ENCODE results near the gene LAMTOR3. TPM values are rescaled to one million over a fixed set of nuclear protein-coding genes. Genes with fewer than 3 reads are reported as not detected.

The LAMTOR3 gene
- total RNA-seq, 5 donors from 2014 or later (not counting 1 experiment from before 2014, with no cell fraction given) = 17.5 to 25.0 (median 19.4) TPM

DNA sequence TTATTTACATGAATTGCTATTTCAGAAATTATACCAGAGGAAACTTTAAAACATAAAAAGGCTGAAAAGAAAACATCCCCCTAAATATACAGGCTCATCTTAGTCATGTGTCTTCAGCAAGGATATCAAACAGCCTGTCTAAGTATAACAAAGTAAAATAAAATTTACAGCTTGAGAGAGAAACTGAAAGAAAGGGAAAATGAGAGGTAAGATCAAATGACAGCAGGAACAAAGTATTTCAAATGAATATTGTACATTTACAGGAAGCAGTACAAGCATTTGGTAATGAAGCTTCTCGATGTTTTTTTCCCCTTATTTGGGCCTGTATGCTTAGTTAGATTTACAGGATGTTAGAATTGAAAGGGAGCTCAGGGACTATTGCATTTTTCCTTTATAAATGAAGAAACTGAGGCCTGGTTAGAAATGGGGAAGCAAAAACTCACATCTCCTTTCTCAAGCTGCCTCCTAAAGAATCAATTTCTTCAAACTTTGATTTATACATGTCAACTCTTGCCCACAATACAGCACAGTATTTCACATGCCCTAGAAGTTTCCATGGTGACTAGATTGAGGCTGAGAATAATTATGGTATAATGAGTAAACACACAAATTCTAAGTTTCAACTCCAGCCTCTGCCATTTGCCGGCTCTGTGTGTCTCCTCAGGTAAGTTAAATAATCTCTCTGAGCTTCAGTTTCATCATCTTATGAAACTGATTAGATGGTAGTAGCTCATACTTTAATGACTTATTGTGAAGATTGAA, 48.3 kb downstream of the LAMTOR3 start:
- Histone ChIP-seq H3K36me3 (ENCODE audit: control insufficient read depth in 2 of 2, extremely low read depth in 1 of 2, insufficient read depth in 1 of 2, low read length in 1 of 2) (no peaks in the 10 kb centered on the region), H3K4me3 (ENCODE audit: control insufficient read depth in 1 of 2, extremely low read depth in 1 of 2, low read length in 1 of 2) (no peak overlapping the region), H3K27ac (ENCODE audit: low read length) (peak overlapping the region; percentile 62), H3K4me1 (ENCODE audit: control insufficient read depth in 1 of 2, extremely low read depth in 1 of 2, insufficient read depth in 2 of 2, low read length in 2 of 2) (peaks cover 25 to 28% of the 10 kb centered on the region in 2 experiments), H3K9me3 (no peaks in the 10 kb centered on the region), H3K27me3 (replicated peaks in 1 of 2; ENCODE audit: control insufficient read depth in 2 of 2, extremely low read depth in 1 of 2, insufficient read depth in 2 of 2, low read length in 1 of 2) (no peaks in the 10 kb centered on the region)
- Mint-ChIP-seq H3K27me3 (no peaks in the 10 kb centered on the region), H3K27ac (peak overlapping the region; percentile 94 to 96), H3K4me3 (peak overlapping the region; percentile 35 to 56 (median 51)), H3K9me3 (no peaks in the 10 kb centered on the region), H3K4me1 (peaks cover 40 to 60% (median 44%) of the 10 kb centered on the region in 3 donors), H3K36me3 (peaks cover 32% of the 10 kb centered on the region)
- DNase-seq = peak in 2 of 35 experiments; percentile 4 to 33
- ChIA-PET CTCF (interaction anchor here (0.7 to 2.6 kb wide), 5 partner anchors 14 to 37 kb away, joined by 3 to 12 read pairs (median 4); partner anchors contain the start of gene DAPP1 (in 1 of the 2)), POLR2A (interaction anchor here (0.5 to 1.1 kb wide), 3 partner anchors 10 to 30 kb away, joined by 3 to 6 read pairs (median 3); partner anchors contain the start of gene DAPP1 (in 1 of the 2))
- ATAC-seq (replicated peaks in 1 of 4) = peak; percentile 54 to 83 (median 66)
- WGBS (ENCODE audit: insufficient coverage) = no CpG with 5 or more reads among the region's 2 CpGs

GRCh38 chr4:99845179-99845578, 49.0 kb downstream of the LAMTOR3 start:
- ATAC-seq (replicated peaks in 1 of 4) = no peak
- Histone ChIP-seq H3K27ac (ENCODE audit: low read length) (peak overlapping the region; percentile 62), H3K27me3 (replicated peaks in 1 of 2; ENCODE audit: control insufficient read depth in 2 of 2, extremely low read depth in 1 of 2, insufficient read depth in 2 of 2, low read length in 1 of 2) (no peaks in the 10 kb centered on the region), H3K9me3 (no peaks in the 10 kb centered on the region), H3K4me1 (ENCODE audit: control insufficient read depth in 1 of 2, extremely low read depth in 1 of 2, insufficient read depth in 2 of 2, low read length in 2 of 2) (peaks cover 23 to 28% of the 10 kb centered on the region in 2 experiments), H3K36me3 (ENCODE audit: control insufficient read depth in 2 of 2, extremely low read depth in 1 of 2, insufficient read depth in 1 of 2, low read length in 1 of 2) (no peaks in the 10 kb centered on the region), H3K4me3 (ENCODE audit: control insufficient read depth in 1 of 2, extremely low read depth in 1 of 2, low read length in 1 of 2) (no peak overlapping the region)
- no peaks in the 10 kb centered on the region for H3K9me3 Mint-ChIP-seq
- CTCF ChIA-PET = interaction anchor here (0.8 to 2.6 kb wide), 4 partner anchors 15 to 37 kb away, joined by 3 to 12 read pairs (median 6); partner anchors contain the start of gene DAPP1 (in 1 of the 2)
- H3K27me3 Mint-ChIP-seq = no peaks in the 10 kb centered on the region
- H3K4me1 Mint-ChIP-seq = peaks cover 40 to 58% (median 42%) of the 10 kb centered on the region in 3 donors
- POLR2A ChIA-PET = interaction anchor here in 1 of 2 donors (1.1 kb wide), 1 partner anchor 29 kb away, joined by 6 read pairs; the partner anchor contains the start of gene DAPP1
- H3K27ac Mint-ChIP-seq = peak overlapping the region; percentile 94 to 96
- peaks cover 36% of the 10 kb centered on the region for H3K36me3 Mint-ChIP-seq
- WGBS (ENCODE audit: insufficient coverage) = no CpG with 5 or more reads among the region's 1 CpG
- peak overlapping the region in 1 of 3 donors; percentile 56 for H3K4me3 Mint-ChIP-seq
- DNase-seq = no peak

- Mint-ChIP-seq H3K9me3 (no peaks in the 10 kb centered on the region), H3K4me1 (peaks cover 40 to 53% (median 42%) of the 10 kb centered on the region in 3 donors), H3K27me3 (no peaks in the 10 kb centered on the region), H3K27ac (peak overlapping the region; percentile 5 to 80), H3K36me3 (peaks cover 33% of the 10 kb centered on the region), H3K4me3 (no peak overlapping the region)
- no peaks in the 10 kb centered on the region for H3K27me3 ChIP-seq (replicated peaks in 1 of 2; ENCODE audit: control insufficient read depth in 2 of 2, extremely low read depth in 1 of 2, insufficient read depth in 2 of 2, low read length in 1 of 2)
- H3K4me1 ChIP-seq (ENCODE audit: control insufficient read depth in 1 of 2, extremely low read depth in 1 of 2, insufficient read depth in 2 of 2, low read length in 2 of 2) = peaks cover 23 to 28% of the 10 kb centered on the region in 2 experiments
- no peak overlapping the region for H3K4me3 ChIP-seq (ENCODE audit: control insufficient read depth in 1 of 2, extremely low read depth in 1 of 2, low read length in 1 of 2)
- DNase-seq (no peak), ATAC-seq (replicated peaks in 1 of 4) (no peak)
- 100% methylated on average over 3 of the region's 7 CpGs for WGBS (ENCODE audit: insufficient coverage)
- ChIA-PET POLR2A (interaction anchor here in 1 of 2 donors (0.6 kb wide), 1 partner anchor 1900 kb away, joined by 3 read pairs; no protein-coding TSS in a partner anchor), CTCF (no interaction called here)
- H3K9me3 ChIP-seq = no peaks in the 10 kb centered on the region
- H3K27ac ChIP-seq (ENCODE audit: low read length) = no peak overlapping the region
- peaks cover 0 to 4% of the 10 kb centered on the region in 2 donors for H3K36me3 ChIP-seq (ENCODE audit: control insufficient read depth in 2 of 2, extremely low read depth in 1 of 2, insufficient read depth in 1 of 2, low read length in 1 of 2)
These were observed 50.2 kb downstream of the LAMTOR3 start for GRCh38 chr4:99844048-99844447.

DNA sequence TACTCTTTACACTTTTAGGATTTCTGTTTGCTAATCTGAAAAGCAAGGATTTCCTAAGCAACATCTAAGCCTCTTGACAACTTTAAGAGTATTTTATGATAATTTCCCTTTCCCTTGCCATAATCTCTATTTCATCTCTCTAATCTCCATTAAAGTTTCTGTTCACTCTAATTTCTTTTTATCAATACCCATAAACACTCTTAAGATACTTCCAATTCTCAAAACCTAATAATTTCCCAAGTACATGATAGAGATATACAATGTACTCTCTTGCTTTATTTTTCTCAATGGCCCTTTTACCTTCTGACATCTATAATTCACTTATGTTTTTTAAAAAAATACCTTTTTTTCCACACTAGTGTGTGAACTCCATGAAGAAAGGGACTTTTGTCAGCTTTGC, 50.8 kb downstream of the LAMTOR3 start:
- Mint-ChIP-seq H3K9me3 (no peaks in the 10 kb centered on the region), H3K27me3 (no peaks in the 10 kb centered on the region), H3K27ac (peak overlapping the region; percentile 5 to 80), H3K4me3 (no peak overlapping the region), H3K36me3 (peaks cover 40% of the 10 kb centered on the region), H3K4me1 (peaks cover 35 to 46% (median 46%) of the 10 kb centered on the region in 3 donors)
- Histone ChIP-seq H3K36me3 (ENCODE audit: control insufficient read depth in 2 of 2, extremely low read depth in 1 of 2, insufficient read depth in 1 of 2, low read length in 1 of 2) (peaks cover 0 to 4% of the 10 kb centered on the region in 2 donors), H3K27me3 (replicated peaks in 1 of 2; ENCODE audit: control insufficient read depth in 2 of 2, extremely low read depth in 1 of 2, insufficient read depth in 2 of 2, low read length in 1 of 2) (no peaks in the 10 kb centered on the region), H3K27ac (ENCODE audit: low read length) (no peak overlapping the region), H3K4me1 (ENCODE audit: control insufficient read depth in 1 of 2, extremely low read depth in 1 of 2, insufficient read depth in 2 of 2, low read length in 2 of 2) (peaks cover 19 to 26% of the 10 kb centered on the region in 2 experiments), H3K9me3 (no peaks in the 10 kb centered on the region), H3K4me3 (ENCODE audit: control insufficient read depth in 1 of 2, extremely low read depth in 1 of 2, low read length in 1 of 2) (no peak overlapping the region)
- DNase-seq = no peak
- ATAC-seq (replicated peaks in 1 of 4) = no peak
- ChIA-PET CTCF (no interaction called here), POLR2A (no interaction called here)

- ATAC-seq (replicated peaks in 1 of 4) = no peak
- peaks cover 16 to 30% (median 25%) of the 10 kb centered on the region in 3 donors for H3K4me1 Mint-ChIP-seq
- DNase-seq = no peak
- Histone ChIP-seq H3K4me1 (ENCODE audit: control insufficient read depth in 1 of 2, extremely low read depth in 1 of 2, insufficient read depth in 2 of 2, low read length in 2 of 2) (peaks cover 9 to 12% of the 10 kb centered on the region in 2 experiments), H3K4me3 (ENCODE audit: control insufficient read depth in 1 of 2, extremely low read depth in 1 of 2, low read length in 1 of 2) (no peak overlapping the region), H3K27me3 (replicated peaks in 1 of 2; ENCODE audit: control insufficient read depth in 2 of 2, extremely low read depth in 1 of 2, insufficient read depth in 2 of 2, low read length in 1 of 2) (no peaks in the 10 kb centered on the region), H3K9me3 (no peaks in the 10 kb centered on the region), H3K27ac (ENCODE audit: low read length) (no peak overlapping the region), H3K36me3 (ENCODE audit: control insufficient read depth in 2 of 2, extremely low read depth in 1 of 2, insufficient read depth in 1 of 2, low read length in 1 of 2) (peaks cover 4 to 16% of the 10 kb centered on the region in 2 donors)
- no peaks in the 10 kb centered on the region for H3K9me3 Mint-ChIP-seq
- H3K27ac Mint-ChIP-seq = peak overlapping the region; percentile 8 to 56
- CTCF ChIA-PET = no interaction called here
- H3K36me3 Mint-ChIP-seq = peaks cover 51% of the 10 kb centered on the region
- no CpG with 5 or more reads among the region's 4 CpGs for WGBS (ENCODE audit: insufficient coverage)
- H3K27me3 Mint-ChIP-seq = no peaks in the 10 kb centered on the region
- H3K4me3 Mint-ChIP-seq = no peak overlapping the region
- POLR2A ChIA-PET = no interaction called here
These were observed 53.1 kb downstream of the LAMTOR3 start for GRCh38 chr4:99841129-99841528.

DNA sequence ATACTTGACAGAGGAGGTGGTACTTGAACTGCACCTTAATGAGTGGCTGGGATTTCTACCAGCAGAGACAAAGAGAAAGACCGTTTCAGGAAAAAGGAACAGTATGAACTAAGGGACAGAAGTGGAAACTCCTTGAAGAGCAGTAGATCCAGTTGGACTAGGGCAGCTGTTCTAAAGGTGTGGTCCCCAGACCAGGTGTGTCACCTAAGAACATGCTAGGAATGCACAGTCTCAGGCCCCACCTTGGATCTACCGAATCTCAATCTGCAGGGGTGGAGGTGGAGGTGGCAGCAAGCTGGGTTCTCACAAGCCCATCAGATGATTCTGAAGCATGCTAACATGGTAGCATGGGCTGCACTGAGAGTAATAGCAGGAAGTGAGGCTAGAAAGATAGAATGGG, 55.3 kb downstream of the LAMTOR3 start:
- ATAC-seq (replicated peaks in 1 of 4) (no peak), DNase-seq (no peak)
- no peaks in the 10 kb centered on the region for H3K9me3 Mint-ChIP-seq
- ChIA-PET CTCF (no interaction called here), POLR2A (no interaction called here)
- H3K4me3 Mint-ChIP-seq = no peak overlapping the region
- Histone ChIP-seq H3K27ac (ENCODE audit: low read length) (no peak overlapping the region), H3K4me3 (ENCODE audit: control insufficient read depth in 1 of 2, extremely low read depth in 1 of 2, low read length in 1 of 2) (no peak overlapping the region), H3K27me3 (replicated peaks in 1 of 2; ENCODE audit: control insufficient read depth in 2 of 2, extremely low read depth in 1 of 2, insufficient read depth in 2 of 2, low read length in 1 of 2) (no peaks in the 10 kb centered on the region), H3K36me3 (ENCODE audit: control insufficient read depth in 2 of 2, extremely low read depth in 1 of 2, insufficient read depth in 1 of 2, low read length in 1 of 2) (peaks cover 4 to 21% of the 10 kb centered on the region in 2 donors), H3K4me1 (ENCODE audit: control insufficient read depth in 1 of 2, extremely low read depth in 1 of 2, insufficient read depth in 2 of 2, low read length in 2 of 2) (peaks cover 0 to under 1% of the 10 kb centered on the region in 2 experiments), H3K9me3 (no peaks in the 10 kb centered on the region)
- no peak overlapping the region for H3K27ac Mint-ChIP-seq
- H3K4me1 Mint-ChIP-seq = peaks cover 2 to 14% (median 9%) of the 10 kb centered on the region in 3 donors
- H3K27me3 Mint-ChIP-seq = no peaks in the 10 kb centered on the region
- H3K36me3 Mint-ChIP-seq = peaks cover 60% of the 10 kb centered on the region
- WGBS (ENCODE audit: insufficient coverage) = no CpG with 5 or more reads among the region's 2 CpGs
